ENCODE results near the gene DNAH6.

- TF ChIP-seq EZH2 (IDR thresholded peaks at IDR 0.05; ENCODE audit: low read length) = no peak
- TF ChIP-seq, protein P1, sequence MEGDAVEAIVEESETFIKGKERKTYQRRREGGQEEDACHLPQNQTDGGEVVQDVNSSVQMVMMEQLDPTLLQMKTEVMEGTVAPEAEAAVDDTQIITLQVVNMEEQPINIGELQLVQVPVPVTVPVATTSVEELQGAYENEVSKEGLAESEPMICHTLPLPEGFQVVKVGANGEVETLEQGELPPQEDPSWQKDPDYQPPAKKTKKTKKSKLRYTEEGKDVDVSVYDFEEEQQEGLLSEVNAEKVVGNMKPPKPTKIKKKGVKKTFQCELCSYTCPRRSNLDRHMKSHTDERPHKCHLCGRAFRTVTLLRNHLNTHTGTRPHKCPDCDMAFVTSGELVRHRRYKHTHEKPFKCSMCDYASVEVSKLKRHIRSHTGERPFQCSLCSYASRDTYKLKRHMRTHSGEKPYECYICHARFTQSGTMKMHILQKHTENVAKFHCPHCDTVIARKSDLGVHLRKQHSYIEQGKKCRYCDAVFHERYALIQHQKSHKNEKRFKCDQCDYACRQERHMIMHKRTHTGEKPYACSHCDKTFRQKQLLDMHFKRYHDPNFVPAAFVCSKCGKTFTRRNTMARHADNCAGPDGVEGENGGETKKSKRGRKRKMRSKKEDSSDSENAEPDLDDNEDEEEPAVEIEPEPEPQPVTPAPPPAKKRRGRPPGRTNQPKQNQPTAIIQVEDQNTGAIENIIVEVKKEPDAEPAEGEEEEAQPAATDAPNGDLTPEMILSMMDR (optimal IDR thresholded peaks at IDR 0.05 in 1 of 3, IDR thresholded peaks at IDR 0.05 in 1 of 3, conservative IDR thresholded peaks at IDR 0.05 in 1 of 3; ENCODE audit: extremely low read depth in 1 of 3, insufficient read depth in 2 of 3, low read length in 3 of 3) = no peak
Measured at GRCh38 chr2:84829693-84830092, 313.4 kb downstream of the DNAH6 start.
